NCI-H1092 (cell line): ENCODE measurements around the gene OR4D11.

Experiments
- DNase-seq: peaks from one replicate; lab custom pipeline; 2025; lab: John Stamatoyannopoulos, UW

The OR4D11 gene

GRCh38 chr11:59548309-59548656 lies 44.9 kb downstream of the OR4D11 start:
- DNase-seq, result no peak

- peak; percentile 96 for DNase-seq
Observed at GRCh38 chr11:59550368-59550841, 47.0 kb downstream of the OR4D11 start.

DNA sequence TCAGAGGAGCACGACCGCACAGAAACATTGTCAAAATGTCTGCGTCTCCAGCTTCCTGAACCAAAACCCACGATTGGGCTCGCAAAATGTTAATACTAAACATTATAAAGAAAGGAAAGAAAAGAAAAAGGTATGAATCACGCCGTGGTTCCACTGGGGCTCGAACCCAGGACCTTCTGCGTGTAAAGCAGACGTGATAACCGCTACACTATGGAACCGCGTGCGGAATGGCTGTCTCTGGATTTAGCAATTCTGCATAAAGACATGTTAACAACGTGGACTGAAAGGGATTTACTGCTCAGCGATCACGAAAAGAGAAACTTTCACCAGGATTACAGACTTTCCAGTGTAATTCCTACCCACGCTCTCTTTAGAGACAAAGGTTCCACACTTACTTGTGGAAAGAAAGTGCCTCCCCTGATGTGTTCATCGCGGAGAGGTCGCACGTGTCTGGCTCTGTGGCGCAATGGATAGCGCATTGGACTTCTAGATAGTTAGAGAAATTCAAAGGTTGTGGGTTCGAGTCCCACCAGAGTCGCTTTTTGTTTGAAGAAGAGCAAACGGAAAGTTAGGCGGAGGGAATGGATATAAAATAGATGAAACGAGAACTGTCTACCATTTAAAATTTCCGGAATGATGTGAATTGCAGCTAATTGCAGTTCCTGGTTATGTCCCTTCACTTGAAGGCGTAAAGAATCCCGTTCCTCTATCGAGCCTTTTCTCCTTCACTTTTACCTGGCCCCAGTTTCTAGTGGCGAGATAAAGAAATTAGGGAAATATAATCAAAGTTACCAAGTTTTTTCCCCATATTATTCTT lies 47.7 kb downstream of the OR4D11 start:
- peak; percentile 91 for DNase-seq

DNA sequence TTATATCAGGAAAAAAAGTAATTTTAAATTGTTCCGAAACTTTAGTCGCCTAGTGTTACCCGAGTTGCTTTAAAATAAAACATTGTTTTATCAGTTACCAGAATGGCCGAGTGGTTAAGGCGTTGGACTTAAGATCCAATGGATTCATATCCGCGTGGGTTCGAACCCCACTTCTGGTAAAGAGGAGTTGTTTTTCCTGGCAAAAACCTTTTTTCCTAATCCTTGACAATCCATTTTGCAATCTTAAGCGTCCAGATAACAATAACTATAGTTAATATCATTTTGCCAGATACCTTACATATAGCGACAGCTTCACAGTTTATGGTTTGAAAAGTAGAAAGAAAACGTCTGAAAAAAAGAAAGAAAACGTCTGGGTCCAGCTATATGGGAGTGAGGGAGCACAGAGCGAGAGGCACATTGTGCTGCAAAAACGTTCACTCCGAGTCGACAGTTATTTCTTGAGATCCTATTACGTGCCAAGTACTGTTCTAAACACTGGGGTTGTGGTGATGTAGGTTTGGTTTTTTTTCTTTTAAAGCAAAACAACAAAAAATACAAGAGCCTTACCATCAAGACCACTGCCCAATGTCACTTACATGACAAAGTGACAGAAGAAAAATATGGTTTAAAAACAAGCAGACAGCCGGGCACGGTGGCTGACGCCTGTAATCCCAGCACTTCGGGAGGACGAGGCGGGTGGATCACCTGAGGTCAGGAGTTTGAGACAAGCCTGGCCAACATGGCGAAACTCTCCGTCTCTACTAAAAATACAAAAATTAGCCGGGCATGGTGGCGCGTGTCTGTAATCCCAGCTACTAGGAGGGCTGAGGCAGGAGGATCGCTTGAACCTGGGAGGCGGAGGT lies 48.5 kb downstream of the OR4D11 start:
- DNase-seq, result no peak

GRCh38 chr11:59552844-59553243 lies 49.5 kb downstream of the OR4D11 start:
- DNase-seq, result no peak

GRCh38 chr11:59553323-59553722 lies 49.9 kb downstream of the OR4D11 start:
- DNase-seq, result no peak
